Measurements from ENCODE around the gene TBL1X.
"Not testable (repeated sequence)": the region's sequence is repeated elsewhere in the genome, so short reads cannot be mapped to it uniquely, and the experiment has no call there.

The TBL1X gene

DNA sequence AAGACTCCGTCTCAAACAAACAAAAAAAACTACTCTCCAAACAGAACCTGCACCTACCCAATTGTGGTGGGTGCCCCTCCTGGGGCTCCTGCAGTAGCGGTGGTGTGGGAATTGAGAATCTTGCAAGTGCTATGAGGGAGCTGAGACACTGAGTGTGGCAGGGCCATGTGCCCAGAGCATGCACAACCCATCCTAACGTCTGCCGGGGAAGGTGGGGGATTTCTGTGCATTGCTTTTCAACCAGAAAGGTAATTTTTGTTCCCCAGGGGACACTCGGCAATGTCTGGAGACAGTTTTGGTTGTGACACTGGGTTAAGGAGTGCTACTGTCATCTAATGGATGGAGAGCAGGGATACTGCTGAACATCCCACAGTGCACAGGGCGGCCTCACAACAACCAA lies 35.7 kb downstream of the TBL1X start:
- no peak for DNase-seq

DNA sequence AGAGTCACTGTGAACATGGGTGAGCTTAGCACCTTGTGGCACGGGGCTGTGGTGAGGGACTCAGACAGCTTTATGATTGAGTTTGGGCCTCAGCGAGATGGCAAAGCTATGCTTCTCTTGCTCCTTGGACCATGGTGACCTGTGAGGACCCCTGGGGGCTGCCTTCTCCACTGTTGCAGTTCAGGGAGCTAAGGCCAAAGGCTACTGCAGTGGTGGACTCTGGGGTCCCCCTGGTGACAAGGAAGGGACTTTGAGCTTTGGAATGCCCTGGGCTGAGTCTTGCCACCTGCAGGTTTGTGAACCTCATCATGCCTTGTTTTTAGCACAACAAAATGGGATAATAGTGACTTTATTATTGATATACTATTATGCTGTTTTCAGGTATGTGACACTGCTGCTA lies 36.5 kb downstream of the TBL1X start:
- DNase-seq = no peak

DNA sequence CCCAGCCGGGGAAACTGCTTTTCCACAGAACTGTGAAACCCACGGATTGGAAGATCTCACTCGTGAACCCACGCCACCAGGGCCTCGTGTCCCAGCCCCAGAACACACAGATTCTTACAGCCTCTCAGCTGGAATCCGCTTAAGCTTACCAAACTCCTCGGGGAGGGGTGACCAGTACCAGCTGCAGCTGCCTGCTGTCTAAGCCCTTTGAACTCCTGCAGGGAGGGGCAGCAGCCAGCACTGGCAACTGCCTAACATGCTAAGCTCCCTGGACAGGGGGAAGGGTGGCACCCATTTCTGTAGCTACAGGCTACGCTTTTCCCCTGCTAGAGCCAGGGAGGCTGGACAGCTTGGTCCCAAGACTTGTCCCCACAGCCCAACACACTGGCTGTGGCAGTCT lies 38.4 kb downstream of the TBL1X start:
- DNase-seq = no peak

DNA sequence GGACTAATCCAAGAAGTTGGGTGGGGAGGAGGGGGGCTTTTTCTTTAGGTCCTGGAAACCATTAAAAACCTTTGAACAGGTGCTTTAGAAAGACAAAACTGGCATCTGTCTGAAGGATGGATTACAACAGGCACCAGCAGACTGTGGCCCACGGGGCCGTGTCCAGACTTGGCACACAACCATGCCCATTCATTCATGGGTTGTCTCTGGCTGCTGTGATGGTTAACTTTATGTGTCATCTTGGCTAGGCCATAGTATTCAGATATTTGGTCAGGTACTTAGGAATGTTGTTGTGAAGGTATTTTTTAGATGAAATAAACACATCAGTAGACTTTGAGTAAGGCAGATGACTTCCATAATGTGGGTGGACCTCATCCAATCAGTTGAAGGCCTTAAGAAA lies 45.5 kb downstream of the TBL1X start:
- no peak for DNase-seq

DNA sequence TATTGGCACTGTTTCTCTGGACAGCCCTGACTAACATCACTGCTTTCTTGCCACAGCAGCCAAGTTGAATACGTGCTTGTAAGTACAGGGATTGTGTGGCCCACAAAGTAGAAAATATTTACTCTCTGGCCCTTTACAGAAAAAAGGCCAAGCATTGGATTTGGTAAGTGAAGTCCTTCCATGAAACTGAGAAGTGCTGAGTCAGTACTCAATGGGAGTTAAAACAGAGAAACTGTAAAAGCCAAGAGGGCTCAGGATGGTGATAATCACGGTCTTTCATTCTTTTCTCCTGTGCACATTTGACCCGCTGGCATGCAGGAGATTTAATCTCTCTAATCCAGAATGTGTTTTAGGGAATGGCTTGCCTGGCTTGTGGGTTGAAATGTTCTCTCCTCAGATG lies 46.1 kb downstream of the TBL1X start:
- no peak for DNase-seq

DNA sequence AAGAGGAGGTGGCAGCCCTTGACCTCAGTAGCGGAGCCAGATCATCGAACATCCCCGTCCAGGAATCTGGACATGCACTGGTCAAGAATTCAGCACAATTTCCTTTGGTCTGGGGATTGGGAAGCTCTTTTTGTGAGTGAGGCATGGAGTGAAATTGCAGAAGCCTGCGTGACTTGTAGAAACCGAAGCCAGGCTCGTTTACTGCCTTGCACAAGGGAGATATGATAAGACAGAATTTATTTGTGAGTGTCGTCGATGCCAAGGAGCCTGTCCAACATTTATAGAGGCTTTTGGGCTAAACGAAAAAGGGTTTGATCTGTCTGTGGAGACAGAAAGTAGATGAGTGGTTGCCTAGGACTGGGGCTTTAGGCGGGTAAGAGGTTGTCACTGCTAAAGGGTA lies 50.6 kb downstream of the TBL1X start:
- no peak for DNase-seq

DNA sequence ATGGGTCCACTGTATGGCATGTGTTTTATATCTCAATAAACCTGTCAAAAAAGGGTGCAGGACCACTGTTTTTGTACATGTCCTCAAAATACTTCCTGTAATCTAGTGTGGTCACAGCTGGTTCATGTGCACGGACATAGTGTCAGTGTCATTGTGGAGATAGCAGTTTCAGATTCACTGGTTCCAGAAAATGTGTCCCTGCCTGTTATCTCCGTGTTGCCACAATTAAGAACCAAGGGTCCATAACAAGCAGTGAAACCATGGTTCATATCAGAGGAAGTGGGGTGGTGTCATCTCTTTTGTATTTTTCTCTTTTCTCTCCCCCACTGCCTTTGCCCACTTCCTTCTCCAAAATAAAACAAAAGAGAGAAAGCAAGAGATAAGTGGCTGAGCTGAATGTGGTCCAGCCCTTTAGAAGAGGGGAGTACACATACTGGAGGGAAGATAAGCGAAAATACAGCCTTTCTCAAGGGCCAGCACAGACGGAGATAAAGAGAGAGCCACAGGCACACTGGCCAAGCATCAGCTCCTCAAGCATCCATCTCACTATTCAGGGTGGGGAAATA lies 51.2 kb downstream of the TBL1X start:
- DNase-seq = no peak

DNA sequence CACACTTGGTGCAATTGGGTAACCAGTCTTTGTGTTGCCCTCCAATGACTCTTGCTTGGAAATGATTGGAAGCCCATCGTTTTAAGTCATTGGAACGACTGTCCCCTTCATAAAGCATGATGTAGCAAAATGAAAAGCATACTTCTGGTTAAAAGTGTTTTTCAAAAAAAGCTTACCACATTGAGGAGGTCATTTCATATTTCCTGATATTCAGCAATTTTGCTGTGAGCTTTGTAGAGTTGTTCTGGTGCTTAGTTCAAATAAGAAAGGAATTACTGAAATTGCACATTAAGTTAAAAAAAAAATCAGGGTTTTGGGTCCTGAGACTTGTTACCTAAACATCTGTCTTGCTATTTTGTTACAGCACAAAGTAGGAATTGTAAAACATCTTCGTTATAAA lies 51.8 kb downstream of the TBL1X start:
- DNase-seq = no peak

DNA sequence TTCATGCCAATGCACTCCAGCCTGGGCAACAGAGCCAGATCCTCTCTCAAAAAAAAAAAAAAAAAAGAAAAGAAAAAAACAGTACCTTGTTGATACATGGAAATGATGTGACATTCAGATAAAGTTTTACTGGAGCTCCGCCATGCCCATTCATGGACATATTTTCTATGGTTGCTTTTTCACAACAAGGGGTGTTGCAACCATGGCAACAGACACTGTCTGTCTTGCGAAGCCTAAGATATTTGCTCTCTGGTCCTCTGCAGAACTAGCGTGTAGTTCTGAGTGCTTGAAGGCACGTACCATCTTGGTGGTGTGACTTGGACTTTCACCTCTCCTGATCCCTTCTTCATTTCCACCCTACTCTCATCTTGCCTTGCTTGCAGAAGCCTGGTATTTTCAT lies 53.2 kb downstream of the TBL1X start:
- no peak for DNase-seq

DNA sequence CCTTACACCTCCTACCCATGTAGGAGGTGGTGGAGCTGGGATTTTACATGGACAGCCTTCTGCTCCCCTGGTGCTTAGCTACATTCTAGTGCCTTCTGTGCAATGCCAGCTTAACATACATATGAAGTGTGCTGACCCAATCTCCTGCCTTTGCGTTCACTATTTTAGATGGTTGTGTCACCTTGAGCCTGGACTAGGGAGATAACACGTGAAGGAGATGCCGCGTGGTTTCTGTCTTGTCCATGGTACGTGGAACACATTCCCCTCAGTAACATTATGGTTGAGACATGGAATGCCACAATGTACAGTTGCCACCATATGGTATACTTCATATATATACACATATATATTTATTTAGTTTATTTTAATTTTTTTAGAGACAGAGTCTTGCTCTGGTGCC lies 54.0 kb downstream of the TBL1X start:
- DNase-seq = no peak

DNA sequence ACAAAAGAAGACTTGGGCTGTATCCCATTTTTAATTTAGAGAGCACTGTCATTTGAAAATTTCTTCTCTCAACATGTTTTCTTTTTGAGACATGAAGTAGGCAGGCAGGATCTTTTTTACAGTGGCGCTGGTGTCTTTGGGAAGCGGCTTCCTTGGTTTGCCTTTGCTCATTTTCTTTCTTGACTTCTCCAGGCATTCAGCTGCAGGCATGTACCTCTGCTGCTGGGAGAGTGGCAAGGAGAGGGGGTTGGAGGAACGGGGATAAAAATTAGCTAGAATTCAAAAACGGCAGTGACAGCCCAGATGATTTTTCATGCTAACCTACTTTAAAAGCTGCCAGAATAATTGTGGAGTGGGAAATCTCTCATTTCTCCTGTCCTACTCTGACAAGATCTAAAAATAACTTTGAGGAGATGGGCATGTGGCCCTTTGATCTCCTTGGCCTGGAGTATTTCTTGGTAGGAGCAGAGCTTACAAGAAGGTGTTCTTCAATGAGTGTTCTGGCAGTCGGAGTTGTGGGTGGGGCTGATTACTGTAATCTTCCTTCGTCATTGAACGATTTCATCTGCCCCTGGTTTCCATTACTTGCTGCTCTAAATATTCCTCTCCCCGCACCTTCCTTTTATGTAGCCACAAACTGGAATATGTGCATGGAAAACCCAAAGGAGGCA lies 54.8 kb downstream of the TBL1X start:
- DNase-seq = no peak

DNA sequence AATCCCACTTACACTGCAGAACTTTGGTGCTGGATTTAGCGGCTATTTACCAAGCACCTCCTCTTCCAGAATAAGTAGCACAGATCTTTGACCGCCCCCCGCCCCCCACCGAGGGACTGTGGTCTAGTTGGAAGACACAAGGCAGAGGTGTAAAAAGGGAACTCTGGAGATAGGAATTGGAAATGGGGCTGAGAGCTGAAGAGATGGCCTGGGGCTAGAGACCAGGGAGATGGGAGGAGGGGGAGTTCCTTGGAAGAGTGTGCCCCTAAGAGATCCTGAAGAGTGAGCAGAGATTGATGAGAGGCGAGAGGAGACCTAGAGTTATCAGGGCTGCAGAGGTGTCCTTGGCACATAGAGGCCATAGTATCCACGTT lies 55.3 kb downstream of the TBL1X start:
- DNase-seq = no peak

DNA sequence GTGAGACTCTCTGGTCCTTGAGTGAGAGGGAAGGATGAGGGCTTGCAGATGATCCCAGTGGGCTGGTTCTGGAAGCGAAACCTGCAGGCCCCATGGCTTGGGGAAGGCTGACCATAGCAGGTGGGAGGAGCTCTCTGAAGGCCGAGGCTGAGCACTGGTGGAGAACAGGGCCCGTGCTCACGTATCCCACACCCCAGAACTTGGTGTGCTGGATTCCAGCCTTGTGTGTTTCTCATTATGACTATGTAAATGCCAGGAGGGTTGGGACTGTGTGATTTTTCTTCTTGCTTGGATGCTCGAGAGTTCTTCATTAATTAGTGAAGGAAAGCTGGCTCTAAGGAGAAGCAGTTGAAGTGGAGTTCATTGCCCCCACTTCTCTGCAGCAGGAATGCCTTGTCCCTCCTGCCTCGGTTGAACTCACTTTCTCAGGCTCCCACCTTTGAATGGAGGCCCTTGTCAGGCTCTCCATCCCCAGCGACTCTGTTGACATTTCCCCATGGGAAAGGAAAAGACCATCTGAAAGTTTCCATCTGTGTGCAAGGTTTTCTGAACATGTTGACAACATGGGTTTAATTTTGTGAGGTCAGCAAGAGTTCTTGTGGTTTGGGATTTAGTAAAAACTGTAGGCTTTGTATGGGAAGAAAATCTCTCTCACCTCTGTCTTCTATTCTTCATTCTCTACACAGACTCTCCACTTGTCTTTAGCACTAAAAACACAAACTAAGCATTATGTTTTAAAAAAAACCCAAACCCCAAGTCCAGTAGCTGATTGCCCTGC lies 57.7 kb downstream of the TBL1X start:
- no peak for DNase-seq

DNA sequence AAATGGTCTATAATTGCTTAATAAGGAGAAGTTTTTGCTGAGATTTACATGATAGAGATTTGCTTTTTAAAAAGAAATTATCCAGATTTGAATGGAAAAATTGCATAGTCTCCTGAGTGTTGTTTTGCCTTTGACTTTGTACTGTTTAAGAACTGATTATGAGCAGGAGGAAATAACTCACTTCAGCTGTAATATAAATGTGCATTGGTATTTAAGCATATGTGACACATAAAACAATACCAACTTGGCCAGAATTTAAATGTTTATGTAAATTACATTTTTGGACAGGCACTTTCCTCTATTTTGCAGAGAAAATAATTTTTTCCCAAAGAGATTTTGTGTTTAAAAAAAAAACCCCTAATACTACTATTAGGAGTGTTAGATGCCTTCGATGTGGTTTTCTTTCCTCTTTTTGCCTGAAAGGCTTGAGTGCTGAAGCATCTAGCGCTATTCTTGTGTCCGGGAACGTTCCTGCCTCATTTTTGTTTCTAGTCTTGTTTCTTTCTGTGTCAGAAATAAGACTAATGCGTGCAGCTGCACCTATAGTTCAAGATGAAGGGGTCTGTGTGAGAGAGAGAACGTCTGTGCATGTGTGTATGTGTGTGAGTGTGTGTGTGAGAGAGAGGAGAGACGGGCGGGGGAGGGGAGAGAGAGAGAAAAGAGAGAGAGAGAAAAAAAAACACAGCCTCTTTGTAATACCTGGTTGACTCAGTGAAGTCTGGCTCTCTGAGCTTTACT lies 60.8 kb downstream of the TBL1X start:
- DNase-seq = no peak

DNA sequence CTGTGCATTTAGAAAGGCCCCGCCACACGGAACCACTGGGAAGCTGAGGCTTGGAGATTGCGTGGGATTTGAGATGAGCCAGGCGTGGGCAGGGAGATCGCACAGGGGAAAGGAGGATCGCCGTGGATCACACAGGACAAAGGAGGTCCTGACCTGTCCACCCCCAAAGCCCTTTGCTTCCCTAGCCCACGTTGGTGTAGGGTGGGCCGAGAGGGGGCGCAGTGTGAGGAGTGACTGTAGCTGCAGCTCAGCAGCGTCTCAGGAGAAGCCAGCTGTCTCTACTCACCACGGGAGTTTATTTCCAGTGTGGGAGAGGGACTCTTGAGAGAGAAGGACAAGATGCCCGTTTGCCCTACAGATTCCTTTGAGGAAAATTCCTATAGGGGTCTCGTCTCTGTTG lies 62.1 kb downstream of the TBL1X start:
- DNase-seq = no peak

DNA sequence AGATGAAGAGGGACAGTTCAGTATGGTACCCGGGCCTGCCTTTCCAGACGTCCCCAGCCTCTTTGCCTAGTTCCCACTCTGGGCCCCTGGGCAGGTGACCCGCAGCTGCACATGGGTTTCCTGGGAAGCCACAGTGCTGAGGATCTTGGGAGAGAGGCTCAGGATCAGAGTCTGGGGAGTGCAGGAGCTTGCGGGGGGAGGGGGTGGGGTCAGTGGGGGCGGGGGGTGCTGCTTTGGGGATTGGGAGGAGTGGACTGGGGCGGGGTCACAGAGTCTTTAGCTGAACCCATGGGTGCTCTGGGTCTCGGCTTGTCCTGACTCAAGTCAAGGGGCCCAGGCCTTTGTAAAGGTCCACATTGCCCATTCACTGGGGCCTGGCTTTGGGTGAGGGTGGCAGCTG lies 63.6 kb downstream of the TBL1X start:
- DNase-seq = no peak

DNA sequence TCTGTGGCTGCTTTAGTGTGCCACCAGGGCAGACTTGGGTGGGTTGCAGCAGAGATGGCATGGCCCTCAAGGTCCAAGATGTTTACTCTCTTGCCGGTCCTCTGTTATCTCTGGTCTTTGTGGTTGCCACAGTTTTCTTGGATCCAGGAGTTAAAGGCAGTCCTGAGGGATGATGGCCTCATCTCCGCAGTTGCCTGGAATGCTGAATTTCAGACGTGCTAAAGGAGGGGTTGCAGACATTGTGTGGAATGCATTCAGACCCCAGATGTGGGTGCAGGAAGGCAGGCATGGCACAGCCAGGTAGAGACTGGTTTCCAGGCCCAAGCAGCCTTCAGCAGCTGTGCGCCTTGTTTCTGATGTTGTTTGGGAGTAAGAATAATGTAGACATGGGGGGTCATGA lies 64.4 kb downstream of the TBL1X start:
- DNase-seq = no peak

DNA sequence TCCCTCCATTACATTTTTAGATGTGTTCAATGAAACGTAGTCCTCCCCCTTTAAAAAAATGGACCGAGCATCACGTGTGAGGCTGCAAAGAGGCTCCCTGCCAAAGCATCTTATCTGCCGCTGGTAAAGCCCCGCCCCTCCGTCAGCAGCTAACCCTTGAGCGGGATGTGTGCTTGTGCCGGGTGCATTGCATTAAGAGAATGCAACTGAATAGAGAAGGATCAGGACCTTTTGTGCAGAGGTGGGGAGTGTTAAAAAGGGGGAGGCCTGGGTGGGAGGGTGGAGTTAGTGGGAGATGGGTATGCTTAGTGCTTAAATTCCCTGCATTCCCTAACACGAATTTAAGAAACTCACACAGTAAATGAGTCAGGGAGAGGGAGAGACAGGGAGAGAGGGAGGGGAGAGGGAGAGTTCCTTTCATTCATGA lies 66.0 kb downstream of the TBL1X start:
- DNase-seq = peak; percentile 63 to 69

DNA sequence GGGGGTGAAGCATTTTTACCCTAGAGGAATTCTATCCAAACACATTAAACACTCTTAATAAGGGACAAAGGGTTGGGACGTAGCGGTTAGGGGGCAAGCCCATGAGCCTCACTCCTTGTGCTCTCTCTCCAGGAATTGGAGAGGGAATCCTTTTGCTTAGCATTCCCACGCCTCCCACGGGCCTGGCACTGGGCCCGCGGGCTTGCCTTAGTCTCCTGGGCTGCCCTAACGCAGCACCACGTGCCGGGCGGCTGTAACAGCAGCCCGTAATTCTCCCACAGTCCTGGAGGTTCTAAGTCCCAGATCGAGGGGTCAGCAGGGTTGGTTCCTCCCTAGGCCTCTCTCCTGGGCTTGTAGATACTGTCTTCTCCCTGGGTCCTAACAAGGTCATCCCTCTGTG lies 67.5 kb downstream of the TBL1X start:
- no peak for DNase-seq

DNA sequence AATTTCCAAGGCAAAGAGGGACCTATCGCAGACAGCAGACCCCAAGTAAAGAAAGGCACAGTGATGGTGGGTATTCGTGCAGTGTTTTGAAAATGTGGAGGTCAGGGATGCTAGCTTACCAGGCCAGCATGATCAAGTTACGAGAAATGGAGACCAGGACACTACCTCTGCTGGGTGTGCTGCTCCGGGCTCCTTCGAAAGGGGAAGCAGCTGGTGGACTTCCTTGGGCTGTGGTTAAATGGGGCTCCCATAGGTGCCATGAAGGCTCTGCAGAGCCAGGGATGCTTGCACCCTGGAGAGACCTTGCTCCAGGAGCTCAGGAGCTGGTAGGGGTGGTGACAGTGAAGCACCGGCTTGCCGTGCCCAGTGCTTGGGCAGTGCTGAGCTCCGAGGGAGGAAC lies 68.8 kb downstream of the TBL1X start:
- DNase-seq = no peak

DNA sequence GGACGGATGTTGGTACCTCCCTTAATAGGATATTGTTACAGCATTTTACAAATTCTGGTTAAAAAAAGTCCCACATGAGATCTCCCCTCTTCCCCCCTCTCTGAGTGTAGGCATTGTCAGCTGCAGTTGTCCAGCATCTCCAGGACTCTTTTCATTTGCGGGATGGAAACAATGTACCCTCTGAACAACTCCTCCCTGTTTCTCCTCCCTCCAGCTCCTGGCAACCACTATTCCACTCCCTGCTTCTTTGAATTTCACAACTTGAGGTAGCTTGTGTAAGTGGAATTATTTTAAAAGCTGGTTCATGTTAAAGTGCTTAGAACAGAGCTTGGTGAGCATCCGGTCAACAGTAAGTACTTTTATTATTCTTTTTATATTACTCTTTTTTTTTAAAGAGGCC lies 69.8 kb downstream of the TBL1X start:
- DNase-seq = no peak

DNA sequence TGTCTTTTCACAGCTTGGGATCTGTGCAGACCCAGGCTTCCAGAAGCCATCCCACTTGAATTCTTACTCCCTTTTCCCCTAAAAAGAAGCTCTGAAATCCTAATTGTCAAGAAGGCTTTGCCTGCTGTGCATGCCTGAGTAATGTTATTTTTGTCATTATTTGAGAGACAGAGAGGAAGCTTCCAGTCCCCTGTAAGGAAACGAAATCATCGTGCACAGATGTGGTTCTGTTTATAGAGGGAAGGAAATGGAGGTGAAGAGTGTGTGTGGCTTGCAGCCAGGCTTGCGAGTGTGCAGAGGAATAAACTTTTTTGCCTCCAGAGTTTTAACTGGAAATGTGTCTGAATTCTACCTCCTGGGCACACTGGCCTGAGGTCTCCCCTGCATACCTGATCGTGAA lies 70.2 kb downstream of the TBL1X start:
- DNase-seq = no peak

DNA sequence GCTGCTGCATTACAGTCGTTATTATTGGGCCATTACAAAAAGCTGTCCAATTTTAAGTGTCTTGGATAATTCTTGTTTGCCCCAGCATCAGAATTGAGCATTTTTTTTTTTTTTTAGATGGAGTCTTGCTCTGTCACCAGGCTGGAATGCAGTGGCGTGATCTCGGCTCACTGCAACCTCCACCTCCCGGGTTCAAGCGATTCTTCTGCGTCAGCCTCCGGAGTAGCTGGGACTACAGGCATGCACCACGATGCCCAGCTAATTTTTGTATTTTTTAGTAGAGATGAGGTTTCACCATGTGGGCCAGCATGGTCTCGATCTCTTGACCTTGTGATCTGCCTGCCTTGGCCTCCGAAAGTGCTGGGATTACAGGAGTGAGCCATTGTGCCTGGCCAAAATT lies 71.3 kb downstream of the TBL1X start:
- not testable (repeated sequence) for DNase-seq

DNA sequence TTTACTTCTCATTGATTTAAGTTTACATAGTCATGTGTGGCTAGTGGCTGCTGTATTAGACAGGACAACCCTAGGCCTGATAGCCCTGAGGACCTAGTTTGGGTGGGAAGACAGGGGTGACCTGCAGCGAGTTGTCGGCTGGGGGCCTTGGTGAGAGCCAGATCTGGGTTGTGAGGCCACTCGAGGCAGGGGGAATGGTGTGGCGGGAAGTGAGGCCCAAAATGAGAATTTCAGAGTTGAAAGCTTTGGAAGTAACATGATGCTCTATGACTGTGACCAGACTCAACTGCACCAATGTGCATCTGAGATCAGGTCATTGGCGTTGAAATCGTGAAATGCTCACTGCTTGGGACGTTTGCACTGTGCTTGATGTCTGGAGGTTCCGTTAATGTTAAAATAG lies 72.9 kb downstream of the TBL1X start:
- no peak for DNase-seq

Measured in CD4-positive, alpha-beta T cell treated with Interleukin-4 for 1 hour (primary cell).